ENCODE data around the gene SMCO3.
"Not testable (repeated sequence)": the region's sequence is repeated elsewhere in the genome, so short reads cannot be mapped to it uniquely, and the experiment has no call there.

The SMCO3 gene

DNA sequence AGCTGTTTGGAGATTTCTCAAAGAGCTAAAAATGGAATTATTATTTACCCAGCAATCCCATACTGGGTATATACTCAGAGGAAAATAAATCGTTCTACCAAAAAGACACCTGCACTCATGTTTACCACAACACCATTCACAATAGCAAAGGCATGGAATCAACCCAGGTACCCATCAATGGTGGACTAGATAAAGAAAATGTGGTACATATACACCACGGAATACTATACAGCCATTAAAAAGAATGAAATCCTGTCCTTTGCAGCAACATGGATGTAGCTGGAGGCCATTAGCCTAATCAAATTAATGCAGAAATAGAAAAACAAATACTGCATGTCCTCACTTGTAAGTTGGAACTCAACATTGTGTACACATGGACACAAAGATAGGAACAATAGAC lies 48.6 kb downstream of the SMCO3 start:
- TF ChIP-seq, protein P1, sequence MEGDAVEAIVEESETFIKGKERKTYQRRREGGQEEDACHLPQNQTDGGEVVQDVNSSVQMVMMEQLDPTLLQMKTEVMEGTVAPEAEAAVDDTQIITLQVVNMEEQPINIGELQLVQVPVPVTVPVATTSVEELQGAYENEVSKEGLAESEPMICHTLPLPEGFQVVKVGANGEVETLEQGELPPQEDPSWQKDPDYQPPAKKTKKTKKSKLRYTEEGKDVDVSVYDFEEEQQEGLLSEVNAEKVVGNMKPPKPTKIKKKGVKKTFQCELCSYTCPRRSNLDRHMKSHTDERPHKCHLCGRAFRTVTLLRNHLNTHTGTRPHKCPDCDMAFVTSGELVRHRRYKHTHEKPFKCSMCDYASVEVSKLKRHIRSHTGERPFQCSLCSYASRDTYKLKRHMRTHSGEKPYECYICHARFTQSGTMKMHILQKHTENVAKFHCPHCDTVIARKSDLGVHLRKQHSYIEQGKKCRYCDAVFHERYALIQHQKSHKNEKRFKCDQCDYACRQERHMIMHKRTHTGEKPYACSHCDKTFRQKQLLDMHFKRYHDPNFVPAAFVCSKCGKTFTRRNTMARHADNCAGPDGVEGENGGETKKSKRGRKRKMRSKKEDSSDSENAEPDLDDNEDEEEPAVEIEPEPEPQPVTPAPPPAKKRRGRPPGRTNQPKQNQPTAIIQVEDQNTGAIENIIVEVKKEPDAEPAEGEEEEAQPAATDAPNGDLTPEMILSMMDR (IDR thresholded peaks at IDR 0.05; ENCODE audit: unreplicated experiment in 3 of 3): no peak
- Mint-ChIP-seq H3K4me3 (no peak overlapping the region), H3K9me3 (peaks cover 10% of the 10 kb centered on the region), H3K4me1 (peaks cover 19% of the 10 kb centered on the region), H3K27ac (no peak overlapping the region), H3K27me3 (ENCODE audit: low read depth) (no peaks in the 10 kb centered on the region), H3K36me3 (ENCODE audit: low read depth) (peaks cover 62% of the 10 kb centered on the region)

DNA sequence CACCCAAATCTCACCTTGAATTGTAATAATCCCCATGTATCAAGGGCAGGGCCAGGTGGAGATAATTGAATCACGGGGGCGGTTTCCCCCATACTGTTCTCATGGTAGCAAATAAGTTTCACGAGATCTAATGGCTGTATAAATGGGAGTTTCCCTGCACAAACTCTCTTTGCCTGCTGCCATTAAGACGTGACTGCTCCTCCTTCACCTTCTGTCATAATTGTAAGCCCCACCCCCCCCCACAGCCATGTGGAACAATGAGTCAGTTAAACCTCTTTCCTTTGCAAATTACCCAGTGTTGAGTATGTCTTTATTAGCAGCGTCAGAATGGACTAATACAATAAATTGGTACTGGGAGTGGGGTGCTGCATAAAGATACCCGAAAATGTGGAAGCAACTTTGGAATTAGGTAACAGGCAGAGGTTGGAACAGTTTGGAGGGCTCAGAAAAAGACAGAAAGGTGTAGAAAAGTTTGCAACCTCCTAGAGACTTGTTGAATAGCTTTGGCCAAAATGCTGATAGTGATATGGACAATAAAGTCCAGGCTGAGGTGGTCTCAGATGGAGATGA lies 54.2 kb downstream of the SMCO3 start:
- H3K4me3 Mint-ChIP-seq; H3K4me1 Mint-ChIP-seq; H3K27me3 Mint-ChIP-seq (ENCODE audit: low read depth); H3K27ac Mint-ChIP-seq: not testable (repeated sequence)
- peaks cover 44% of the 10 kb centered on the region for H3K36me3 Mint-ChIP-seq (ENCODE audit: low read depth)
- peaks cover 16% of the 10 kb centered on the region for H3K9me3 Mint-ChIP-seq

DNA sequence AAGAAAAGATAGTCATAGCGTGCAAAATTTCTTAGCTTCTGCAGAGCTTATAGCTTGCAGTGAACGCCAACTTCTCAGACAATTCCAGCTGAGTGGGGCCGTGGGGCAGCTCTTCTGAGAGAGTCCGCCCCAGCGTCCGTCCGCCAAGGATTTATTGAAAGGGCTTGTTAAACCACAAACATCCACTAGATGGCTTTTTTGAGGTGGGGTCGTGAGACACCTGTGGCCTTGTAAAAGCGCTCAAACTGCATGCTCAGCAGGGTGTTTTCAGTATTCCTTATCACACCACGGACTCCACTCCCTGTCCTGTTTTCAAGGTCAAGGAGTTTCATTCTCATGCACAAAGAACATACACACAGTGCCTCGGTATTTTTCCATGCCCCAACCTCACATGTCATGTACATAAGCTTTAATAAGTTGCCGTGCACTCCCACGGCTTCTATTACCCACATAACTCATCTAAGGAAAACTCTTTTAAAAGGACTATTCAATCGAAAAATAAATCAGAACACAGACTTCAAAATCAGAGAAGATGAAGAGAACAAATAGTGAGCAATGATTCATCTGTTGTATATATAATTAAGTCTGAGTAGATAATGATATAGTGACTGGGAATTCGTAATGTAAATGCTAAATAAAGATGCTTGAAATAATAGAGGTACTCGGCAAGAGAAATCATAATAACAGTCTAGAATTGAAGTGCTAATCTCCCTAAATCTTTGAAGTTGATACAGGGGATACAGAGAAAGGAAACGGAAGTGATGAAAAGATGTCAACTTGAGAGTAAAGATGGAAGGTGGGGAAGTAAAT lies 57.4 kb downstream of the SMCO3 start:
- Mint-ChIP-seq H3K9me3 (peaks cover 13% of the 10 kb centered on the region), H3K36me3 (ENCODE audit: low read depth) (peaks cover 25% of the 10 kb centered on the region), H3K27ac (peak overlapping the region in 1 of 3 experiments; percentile 1), H3K27me3 (ENCODE audit: low read depth) (no peaks in the 10 kb centered on the region), H3K4me1 (no peaks in the 10 kb centered on the region), H3K4me3 (no peak overlapping the region)
- TF ChIP-seq, protein P1 (IDR thresholded peaks at IDR 0.05; ENCODE audit: unreplicated experiment in 3 of 3): peak; percentile 34 to 69 (median 51)
